H1 (cell line): ENCODE data around the gene BMF. TPM values are rescaled to one million over a fixed set of nuclear protein-coding genes. Genes with fewer than 3 reads are reported as not detected.

Experiments used
- CTBP2 ChIP-seq: IDR thresholded peaks from 2 replicates; pipeline ENCODE4 v1.7.0; 2011; ENCODE audit warnings: borderline replicate concordance, mild to moderate bottlenecking, moderate library complexity, mixed read lengths, low read length; ENCODE audit not compliant: insufficient read depth, insufficient read length
- EGR1 ChIP-seq: IDR thresholded peaks from 2 replicates; pipeline ENCODE4 v1.6.1; 2011; ENCODE audit warnings: low read depth, low read length, borderline replicate concordance
- GABPA ChIP-seq: IDR thresholded peaks from 2 replicates; pipeline ENCODE4 v1.6.1; 2011; ENCODE audit warnings: mild to moderate bottlenecking, low read length, moderate library complexity, borderline replicate concordance; ENCODE audit not compliant: insufficient read depth
- HDAC2 ChIP-seq, 2 experiments: fragments of 300-600 bp in 1 of 2; sonication (generic) in 1 of 2; IDR thresholded peaks; 2 replicates each; pipeline ENCODE4 v1.6.1; 2011 to 2012; ENCODE audit warnings: low read depth in 2 of 2, low read length in 2 of 2, mild to moderate bottlenecking in 2 of 2, moderate library complexity in 2 of 2, borderline replicate concordance in 1 of 2, inconsistent platforms in 1 of 2
- JUND ChIP-seq: IDR thresholded peaks from 2 replicates; pipeline ENCODE4 v1.6.1; 2011; ENCODE audit warnings: mild to moderate bottlenecking, improper control_type of control experiment, low read length
- SIN3A ChIP-seq, 2 experiments: IDR thresholded peaks in 1 of 2; conservative IDR thresholded peaks in 1 of 2; 2 replicates each; pipeline ENCODE4 v1.6.1; 2011 to 2012; ENCODE audit warnings: low read length in 2 of 2, improper control_type of control experiment in 1 of 2, low read depth in 1 of 2, mild to moderate bottlenecking in 1 of 2
- SP1 ChIP-seq: IDR thresholded peaks from 2 replicates; pipeline ENCODE4 v1.6.1; 2011; ENCODE audit warnings: low read depth, low read length
- SP4 ChIP-seq: IDR thresholded peaks from 2 replicates; pipeline ENCODE4 v1.6.1; 2012; ENCODE audit warnings: low read length, inconsistent platforms
- SUZ12 ChIP-seq: fragments of 200-600 bp; sonication (generic); IDR thresholded peaks from 2 replicates; pipeline ENCODE4 v1.6.1; 2012; ENCODE audit warnings: mild to moderate bottlenecking, inconsistent platforms, low read length, moderate library complexity, mixed read lengths
- polyA plus RNA-seq, 7 experiments: library from polyadenylated mRNA; depleted of rRNA in 3 of 7; stranded (reverse) in 5 of 7; unstranded in 2 of 7; fragments of >200 nt in 5 of 7; fragments of 200-250 nt in 2 of 7; gene quantifications; 1 replicate in 5 of 7; 2 replicates in 1 of 7; 4 replicates in 1 of 7; pipeline versions ENCODE4 v1.2.1 to v1.2.3, GENCODE V29; 2011 to 2013; ENCODE audit warnings: missing spikeins in 2 of 7, mixed read lengths in 2 of 7
- total RNA-seq: library from RNA; stranded (reverse); fragmentation: NEBNext Ultra II Directional; extraction: Animal tissue kit (Norgen Biotek cat#: 25700); gene quantifications from 2 replicates; pipeline ENCODE4 v1.2.1, GENCODE V29; 2021

BMF gene
- total and polyA plus RNA-seq, 2 of the 8 experiments (the other 6 are each of a cell fraction or from before 2014, with no cell fraction given): 21.2 to 24.2 TPM

DNA sequence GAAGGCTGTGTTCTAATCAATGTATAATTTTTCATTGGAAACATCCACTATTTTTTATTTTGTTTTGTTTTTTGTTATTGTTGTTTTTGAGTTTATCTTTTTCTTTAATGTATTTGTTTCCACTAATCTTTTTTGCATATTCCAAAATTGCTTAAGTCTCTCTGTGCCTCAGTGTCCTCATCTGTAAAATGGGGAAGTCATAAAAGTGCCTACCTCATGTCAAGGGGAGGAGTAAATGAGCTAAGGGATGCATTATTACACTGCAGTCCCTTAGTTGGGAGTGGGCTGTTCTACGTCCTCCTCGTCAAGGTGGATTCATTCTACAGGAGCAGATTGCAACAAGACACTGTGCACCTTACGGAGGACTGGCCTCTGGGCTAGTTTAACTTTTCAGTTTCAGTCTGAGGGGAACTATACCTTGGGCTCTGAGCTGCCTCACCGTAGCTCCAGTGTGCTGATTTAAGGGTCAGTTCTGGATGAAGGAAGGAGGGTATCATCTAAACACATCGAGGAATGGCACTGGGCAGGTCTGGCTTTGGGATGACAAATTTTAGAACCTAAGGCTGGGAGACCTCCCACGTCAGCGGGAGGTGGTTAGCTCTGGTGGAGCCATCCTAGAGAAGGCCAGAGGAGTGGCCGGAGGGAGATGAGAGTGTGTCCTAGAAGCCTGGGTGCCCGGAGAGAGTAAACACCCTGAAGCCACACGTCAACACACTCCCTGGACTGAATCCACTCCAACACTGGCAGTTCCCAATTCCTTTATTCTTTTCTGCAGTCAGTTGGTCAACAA lies 64.6 kb downstream of the BMF start (continued):
- TF ChIP-seq EGR1: no peak
- no peak for TF ChIP-seq CTBP2
- TF ChIP-seq GABPA: no peak
- TF ChIP-seq SUZ12: no peak
- TF ChIP-seq SP1: no peak
- no peak for TF ChIP-seq JUND
- no peak for TF ChIP-seq HDAC2 (IDR thresholded peaks at IDR 0.05; ENCODE audit: borderline replicate concordance in 1 of 2, low read depth in 2 of 2, low read length in 2 of 2)
- no peak for TF ChIP-seq SIN3A (conservative IDR thresholded peaks at IDR 0.05 in 1 of 2, IDR thresholded peaks at IDR 0.05 in 1 of 2; ENCODE audit: low read depth in 1 of 2, low read length in 2 of 2)
- no peak for TF ChIP-seq SP4
